ENCODE results near the gene P2RX1.
"Not testable (repeated sequence)": the region's sequence is repeated elsewhere in the genome, so short reads cannot be mapped to it uniquely, and the experiment has no call there.

The P2RX1 gene

DNA sequence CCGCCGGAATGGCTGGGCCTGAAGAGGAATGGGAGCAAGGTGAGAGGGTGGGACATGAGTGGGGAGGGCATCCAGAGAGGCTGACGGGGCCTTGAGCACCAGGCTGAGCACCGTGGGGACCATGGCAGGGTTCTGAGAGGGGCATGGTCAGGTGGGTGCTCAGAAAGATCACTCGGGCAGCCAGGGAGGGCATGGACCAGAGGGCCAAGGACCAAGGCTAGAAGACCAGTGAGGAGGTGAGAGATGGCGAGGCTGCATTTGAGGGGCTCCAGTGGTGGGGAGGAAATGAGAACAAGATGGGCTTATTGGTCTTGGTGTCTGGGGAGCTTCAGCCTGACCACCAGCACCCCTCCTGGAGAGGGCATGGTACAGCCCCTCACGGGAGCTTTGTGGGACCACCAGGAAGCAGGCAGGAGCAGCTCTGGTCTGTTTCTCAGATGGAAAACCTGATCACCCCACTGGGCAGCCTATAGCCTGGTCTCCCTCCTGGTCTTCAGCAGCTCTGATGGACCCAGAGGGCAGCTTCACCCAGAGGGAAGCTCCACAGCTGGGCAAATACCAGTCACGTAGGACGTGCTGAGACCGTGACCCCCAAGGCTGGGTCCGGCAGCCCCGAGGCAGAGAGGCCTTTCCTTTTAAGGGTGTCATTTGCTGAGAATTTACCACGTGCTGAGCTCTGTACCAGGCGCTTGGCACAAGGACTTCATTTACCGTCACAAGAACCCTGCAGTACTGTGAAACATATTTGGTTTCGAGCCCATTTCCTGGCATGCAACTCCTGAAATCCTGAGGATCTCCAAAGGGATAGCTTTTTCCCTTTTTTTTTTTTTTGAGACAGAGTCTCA lies 58.8 kb downstream of the P2RX1 start:
- DNase-seq (ENCODE audit: low read depth): no peak

DNA sequence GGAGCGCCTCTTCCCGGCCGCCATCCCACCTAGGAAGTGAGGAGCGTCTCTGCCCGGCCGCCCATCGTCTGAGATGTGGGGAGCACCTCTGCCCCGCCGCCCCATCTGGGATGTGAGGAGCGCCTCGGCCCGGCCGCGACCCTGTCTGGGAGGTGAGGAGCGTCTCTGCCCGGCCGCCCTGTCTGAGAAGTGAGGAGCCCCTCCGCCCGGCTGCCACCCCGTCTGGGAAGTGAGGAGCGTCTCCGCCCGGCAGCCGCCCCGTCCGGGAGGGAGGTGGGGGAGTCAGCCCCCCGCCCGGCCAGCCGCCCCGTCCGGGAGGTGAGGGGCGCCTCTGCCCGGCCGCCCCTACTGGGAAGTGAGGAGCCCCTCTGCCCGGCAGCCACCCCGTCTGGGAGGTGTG lies 62.1 kb downstream of the P2RX1 start:
- not testable (repeated sequence) for DNase-seq (ENCODE audit: low read depth)

DNA sequence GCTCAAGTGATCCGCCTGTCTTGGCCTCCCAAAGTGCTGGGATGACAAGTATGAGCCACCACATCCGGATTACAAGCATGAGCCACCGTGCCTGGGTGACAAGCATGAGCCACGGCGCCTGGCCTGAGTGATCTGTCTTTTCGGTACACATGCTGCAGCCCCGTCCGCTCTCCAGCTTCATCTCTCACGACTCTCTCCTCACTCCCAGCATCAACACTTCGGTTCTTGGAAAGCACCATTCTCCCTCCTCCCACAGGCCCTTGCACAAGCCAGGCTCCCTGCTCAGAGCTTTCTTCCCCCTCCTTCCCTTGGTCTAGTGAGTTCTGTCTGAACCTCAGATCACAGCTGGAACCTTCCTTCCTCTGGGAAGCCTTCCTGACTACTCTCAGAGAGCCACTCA lies 63.7 kb downstream of the P2RX1 start:
- no peak for DNase-seq (ENCODE audit: low read depth)

DNA sequence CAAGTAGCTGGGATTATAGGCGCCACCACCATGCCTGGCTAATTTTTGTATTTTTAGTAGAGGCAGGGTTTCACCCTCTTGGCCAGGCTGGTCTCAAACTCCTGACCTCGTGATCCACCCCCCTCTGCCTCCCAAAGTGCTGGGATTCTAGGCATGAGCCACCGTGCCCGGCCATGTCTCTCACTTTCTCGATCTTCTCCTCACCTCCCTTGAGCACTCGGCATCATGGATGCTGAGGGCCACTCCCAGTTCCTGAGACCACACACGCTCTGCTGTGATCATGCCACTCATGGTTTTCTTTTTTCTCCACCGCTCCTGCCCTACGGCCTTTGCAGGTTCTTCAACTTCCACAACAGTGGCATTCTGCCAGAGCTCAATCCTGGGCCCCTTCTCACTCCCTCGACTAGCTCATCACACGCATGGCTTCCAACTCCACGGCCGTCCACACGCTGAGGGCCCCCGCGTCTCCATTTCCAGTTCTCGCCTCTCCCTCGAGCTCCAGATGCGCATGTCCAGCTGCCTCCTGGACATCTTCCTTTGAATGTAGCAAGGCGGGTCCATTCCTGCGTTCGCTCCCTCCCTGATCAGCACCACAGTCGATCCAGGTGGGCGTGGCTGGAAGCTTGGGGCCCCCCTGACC lies 64.7 kb downstream of the P2RX1 start:
- DNase-seq (ENCODE audit: low read depth): no peak

DNA sequence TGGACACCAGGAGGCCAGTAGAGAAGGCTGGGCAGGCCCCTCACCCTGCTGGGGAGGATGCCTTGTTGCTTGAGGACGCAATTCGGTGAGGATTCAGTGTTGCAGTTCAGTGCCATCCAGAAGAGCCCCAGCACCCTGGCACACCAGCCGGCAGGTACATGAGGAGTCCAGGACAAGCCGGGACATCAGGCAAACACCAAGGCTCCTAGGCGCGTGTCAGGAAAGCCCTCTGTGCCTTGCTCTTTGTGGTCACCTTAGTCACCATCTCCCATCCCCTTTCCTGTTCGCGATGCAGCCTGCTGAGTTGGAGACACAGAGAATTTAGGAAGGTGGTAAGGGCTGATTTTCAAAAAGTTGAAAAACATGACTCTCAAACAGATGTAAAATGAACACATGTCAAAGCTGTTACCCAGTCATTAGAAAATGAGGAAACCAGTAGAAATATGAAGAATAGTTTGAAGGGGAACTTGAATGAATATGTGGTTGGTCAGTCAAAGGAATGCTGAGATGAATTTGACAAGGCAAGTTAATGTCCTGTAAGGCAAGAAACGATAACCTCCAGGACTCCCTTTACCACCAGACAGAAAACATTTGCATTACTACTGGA lies 67.9 kb downstream of the P2RX1 start:
- DNase-seq (ENCODE audit: low read depth): no peak

DNA sequence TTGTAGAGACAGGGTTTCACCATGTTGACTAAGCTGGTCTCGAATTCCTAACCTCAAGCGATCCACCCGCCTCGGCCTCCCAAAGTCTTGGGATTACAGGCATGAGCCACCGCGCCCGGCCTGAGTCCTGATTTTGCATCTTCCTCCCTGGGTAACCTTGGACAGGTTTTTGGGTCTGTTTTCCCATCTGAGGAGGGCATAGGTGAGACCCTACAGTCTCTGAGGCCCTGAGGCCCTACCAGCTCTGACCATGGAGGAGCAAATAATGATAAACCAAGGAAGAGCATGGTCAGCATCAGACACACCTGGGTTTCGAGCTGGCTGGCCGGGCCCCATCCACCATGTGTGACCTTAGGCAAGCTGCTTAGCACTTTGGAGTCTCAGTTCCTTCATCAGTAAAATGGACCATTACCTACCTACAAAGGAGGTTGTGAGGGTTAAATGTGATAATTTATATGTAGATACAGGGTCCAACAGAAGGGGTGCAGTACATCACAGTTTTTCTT lies 69.0 kb downstream of the P2RX1 start:
- DNase-seq (ENCODE audit: low read depth): no peak

Measured in activated T-helper 1 cell treated with Interleukin-2 at 50 U/mL for 16 hours (primary cell).